ENCODE measurements around the gene BMP8B.
"Not testable (repeated sequence)": the region's sequence is repeated elsewhere in the genome, so short reads cannot be mapped to it uniquely, and the experiment has no call there.

BMP8B gene

DNA sequence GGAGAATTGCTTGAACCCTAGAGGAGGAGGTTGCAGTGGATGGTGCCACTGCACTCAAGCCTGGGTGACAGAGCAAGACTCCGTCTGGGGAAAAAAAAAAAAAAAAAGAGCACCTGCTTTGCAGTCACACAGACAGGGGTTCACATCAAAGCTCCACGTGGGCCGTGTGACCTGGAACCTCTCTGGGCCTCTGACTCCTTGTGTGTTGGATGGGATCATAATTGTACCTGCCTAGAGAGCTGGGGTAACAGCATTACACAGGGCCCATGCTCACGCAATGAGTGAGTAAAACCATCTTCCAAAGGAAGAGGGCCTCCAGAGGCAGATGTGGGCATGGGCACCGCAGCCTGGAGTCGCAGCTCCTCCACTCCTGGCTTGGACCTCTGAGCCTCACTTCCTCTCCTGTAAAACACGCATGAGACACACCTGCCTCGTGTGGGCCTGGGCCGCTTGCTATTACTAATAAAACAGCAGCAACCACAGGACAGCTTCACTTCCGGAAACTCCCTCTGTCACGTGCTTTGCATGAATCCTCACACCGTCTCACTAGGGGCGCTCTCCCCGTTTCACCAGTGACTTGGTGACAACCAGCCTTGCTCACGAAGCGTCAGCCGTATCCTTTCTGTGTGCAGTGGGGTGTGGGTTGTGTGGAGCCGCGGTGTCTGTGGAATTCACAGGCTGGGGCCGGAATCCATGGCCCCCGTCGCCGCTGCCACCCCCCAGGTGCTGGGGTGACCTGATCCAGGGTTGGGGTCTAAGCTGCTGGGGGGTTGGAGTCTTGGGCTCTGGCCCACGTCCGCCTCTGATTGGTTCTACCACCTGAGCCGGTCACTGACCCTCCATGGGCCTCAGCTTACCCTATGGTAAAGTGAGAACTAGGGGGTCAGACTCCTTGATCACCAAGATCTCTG lies 10.4 kb upstream of the BMP8B start:
- peaks cover 9 to 13% of the 10 kb centered on the region in 2 donors for H3K4me1 Mint-ChIP-seq
- peak overlapping the region; percentile 64 to 78 for H3K4me3 Mint-ChIP-seq
- not testable (repeated sequence) for H3K9me3 Mint-ChIP-seq, H3K27me3 Mint-ChIP-seq, H3K36me3 Mint-ChIP-seq
- peak overlapping the region; percentile 90 for H3K27ac Mint-ChIP-seq
- DNase-seq = peak; percentile 87
- ATAC-seq (replicated peaks) = peak; percentile 95 to 96

DNA sequence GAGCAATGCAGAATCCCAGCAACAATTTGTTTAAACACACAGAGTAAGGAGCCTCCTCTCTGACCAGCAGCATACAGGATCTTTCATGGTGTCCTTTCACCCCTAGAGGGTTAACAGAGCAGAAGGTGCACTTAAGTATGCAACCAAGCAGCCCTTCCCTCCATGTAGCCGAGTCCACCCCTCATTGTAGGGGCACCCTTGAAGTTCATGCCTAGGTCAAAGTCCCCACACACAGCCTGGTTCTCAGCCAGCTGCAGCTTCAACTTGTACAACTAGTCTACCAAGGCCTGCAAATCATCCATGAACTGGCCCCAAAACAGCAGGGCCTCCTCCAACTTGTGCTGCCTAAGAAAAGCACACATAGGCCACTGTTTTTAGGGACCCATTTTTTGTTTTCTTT lies 7.0 kb upstream of the BMP8B start:
- Mint-ChIP-seq H3K27ac (no peak overlapping the region), H3K4me3 (no peak overlapping the region), H3K27me3 (peaks cover 18 to 30% of the 10 kb centered on the region in 2 donors), H3K4me1 (peaks cover 18 to 20% of the 10 kb centered on the region in 2 donors), H3K9me3 (no peaks in the 10 kb centered on the region), H3K36me3 (peaks cover 0 to 13% of the 10 kb centered on the region in 2 donors)
- ATAC-seq (replicated peaks) (no peak), DNase-seq (no peak)

DNA sequence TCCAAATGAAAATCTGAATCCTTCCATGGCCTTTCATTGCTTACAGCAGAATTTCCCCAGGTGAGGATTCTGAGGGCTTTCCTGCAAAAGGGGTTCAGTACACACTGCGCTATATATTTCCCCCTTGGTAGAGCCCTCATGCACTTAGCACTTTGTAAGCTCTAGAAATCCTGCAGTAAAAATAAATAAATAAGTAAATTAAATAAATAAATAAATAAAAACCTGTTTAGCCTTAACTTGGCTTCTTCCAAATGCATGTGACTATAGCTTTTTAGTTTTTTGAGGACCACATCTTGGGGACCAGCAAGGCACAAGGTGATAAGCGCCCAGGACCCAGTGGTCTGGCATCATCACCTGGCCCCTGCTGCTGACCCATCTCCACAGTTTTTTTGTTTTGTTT lies 3.2 kb upstream of the BMP8B start:
- peaks cover 32 to 48% of the 10 kb centered on the region in 2 donors for H3K27me3 Mint-ChIP-seq
- H3K36me3 Mint-ChIP-seq = peaks cover 0 to 9% of the 10 kb centered on the region in 2 donors
- no peak overlapping the region for H3K4me3 Mint-ChIP-seq
- H3K27ac Mint-ChIP-seq = no peak overlapping the region
- DNase-seq (no peak), ATAC-seq (replicated peaks) (no peak)
- H3K9me3 Mint-ChIP-seq = no peaks in the 10 kb centered on the region
- H3K4me1 Mint-ChIP-seq = peaks cover 10 to 14% of the 10 kb centered on the region in 2 donors

DNA sequence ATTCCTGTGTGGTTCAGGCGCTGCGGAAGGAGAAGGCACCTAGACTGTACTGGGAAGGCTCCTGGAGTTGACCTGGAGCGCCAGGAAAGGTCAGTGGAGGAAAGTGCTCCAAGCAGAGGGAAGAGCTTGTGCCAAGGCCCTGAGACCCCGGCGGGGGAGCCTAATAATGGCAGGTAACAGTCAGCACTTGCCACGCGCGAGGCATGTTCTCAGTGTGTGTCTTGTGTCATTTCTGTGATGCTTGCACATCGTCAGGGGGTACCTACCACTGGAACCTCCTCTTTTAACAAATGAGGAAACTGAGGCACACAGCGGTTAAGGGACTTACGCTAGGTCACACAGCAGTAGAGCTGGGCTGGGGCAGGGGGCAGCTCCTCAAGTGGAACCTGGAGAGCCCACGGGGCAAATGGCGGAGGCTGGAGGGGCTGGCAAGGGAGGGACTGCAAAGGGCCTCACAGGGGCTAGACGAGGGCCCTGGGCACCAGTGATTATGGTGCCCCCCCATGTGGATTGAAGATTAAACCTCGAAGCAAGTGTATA lies 976 bp upstream of the BMP8B start:
- Mint-ChIP-seq H3K27me3 (peaks cover 34 to 57% of the 10 kb centered on the region in 2 donors), H3K27ac (peak overlapping the region; percentile 65)
- ATAC-seq (replicated peaks) = no peak

DNA sequence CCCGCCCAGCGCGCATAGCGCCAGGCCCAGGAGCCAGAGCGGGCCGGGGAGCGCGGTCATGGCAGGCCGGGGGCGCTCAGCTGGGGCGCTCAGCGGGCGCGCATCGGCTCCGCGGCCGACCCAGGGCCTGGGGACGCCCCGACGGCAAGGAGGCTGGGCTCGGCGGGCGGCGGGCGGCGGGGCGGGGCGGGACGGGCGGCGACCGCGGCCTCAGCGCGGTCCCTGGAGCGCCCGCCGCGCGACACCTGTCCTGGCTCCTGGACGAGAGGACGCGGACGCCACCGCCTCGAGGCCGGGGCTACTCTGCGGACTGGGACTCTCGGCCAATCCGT lies 273 bp downstream of the BMP8B start:
- Mint-ChIP-seq H3K36me3 (peaks cover 0 to 9% of the 10 kb centered on the region in 2 donors), H3K27me3 (peaks cover 31 to 57% of the 10 kb centered on the region in 2 donors), H3K27ac (no peak overlapping the region), H3K4me1 (peaks cover 11 to 14% of the 10 kb centered on the region in 2 donors), H3K4me3 (peak overlapping the region; percentile 17 to 82), H3K9me3 (no peaks in the 10 kb centered on the region)
- DNase-seq (no peak), ATAC-seq (replicated peaks) (peak; percentile 28 to 32)

More for the DNA sequence above, 976 bp upstream of the BMP8B start:
- DNase-seq = no peak
- Mint-ChIP-seq H3K9me3 (no peaks in the 10 kb centered on the region), H3K4me3 (peak overlapping the region; percentile 82 to 84), H3K36me3 (peaks cover 0 to 9% of the 10 kb centered on the region in 2 donors), H3K4me1 (peaks cover 12 to 14% of the 10 kb centered on the region in 2 donors)

DNA sequence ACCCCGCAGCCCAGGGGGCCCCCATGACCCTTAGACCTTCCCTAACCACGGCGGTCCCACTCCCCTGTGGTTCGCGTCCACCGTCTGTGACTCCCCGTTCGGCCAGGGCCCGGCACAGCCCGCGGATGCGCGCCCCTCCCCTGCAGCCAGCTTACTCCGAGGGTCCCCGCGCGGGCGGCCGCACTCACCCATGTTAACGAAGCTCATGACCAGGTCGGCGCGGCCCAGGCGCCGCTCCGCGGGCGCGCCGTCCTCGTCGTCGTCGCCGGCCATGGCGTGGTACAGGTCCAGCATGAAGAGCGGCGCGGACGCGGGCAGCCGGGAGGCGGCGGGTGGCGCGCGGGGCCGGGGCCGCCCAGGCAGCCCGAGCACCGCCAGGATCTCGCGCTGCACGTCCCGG lies 701 bp downstream of the BMP8B start:
- not testable (repeated sequence) for DNase-seq; ATAC-seq (replicated peaks); H3K36me3 Mint-ChIP-seq; H3K9me3 Mint-ChIP-seq
- Mint-ChIP-seq H3K27ac (peak overlapping the region; percentile 14), H3K27me3 (peaks cover 30 to 57% of the 10 kb centered on the region in 2 donors), H3K4me3 (peak overlapping the region; percentile 60 to 77), H3K4me1 (peaks cover 10 to 14% of the 10 kb centered on the region in 2 donors)

DNA sequence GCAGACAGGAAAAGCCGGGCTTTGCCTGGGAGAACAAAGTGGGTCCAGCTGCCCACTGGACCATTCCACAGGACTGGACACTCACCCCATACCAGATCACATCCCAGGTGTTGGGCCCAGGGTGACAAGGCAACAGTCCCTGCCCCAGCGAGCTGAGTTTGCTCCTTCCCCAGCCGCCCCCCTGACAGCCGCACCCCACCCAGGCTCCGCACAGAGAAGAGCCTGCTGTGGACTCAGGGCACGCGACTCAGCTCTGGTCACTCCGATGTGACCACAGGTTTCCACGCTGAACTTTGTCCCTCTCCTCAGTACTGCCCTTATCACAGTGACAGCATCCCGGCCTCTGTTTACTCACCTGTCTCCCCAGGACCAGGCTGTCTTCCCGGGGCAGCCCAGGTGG lies 1.2 kb downstream of the BMP8B start:
- peaks cover 0 to 4% of the 10 kb centered on the region in 2 donors for H3K36me3 Mint-ChIP-seq
- DNase-seq (no peak), ATAC-seq (replicated peaks) (no peak)
- H3K27me3 Mint-ChIP-seq = peaks cover 25 to 53% of the 10 kb centered on the region in 2 donors
- H3K27ac Mint-ChIP-seq = no peak overlapping the region
- H3K4me3 Mint-ChIP-seq = peak overlapping the region; percentile 60 to 77
- H3K9me3 Mint-ChIP-seq = no peaks in the 10 kb centered on the region
- H3K4me1 Mint-ChIP-seq = peaks cover 5 to 9% of the 10 kb centered on the region in 2 donors

DNA sequence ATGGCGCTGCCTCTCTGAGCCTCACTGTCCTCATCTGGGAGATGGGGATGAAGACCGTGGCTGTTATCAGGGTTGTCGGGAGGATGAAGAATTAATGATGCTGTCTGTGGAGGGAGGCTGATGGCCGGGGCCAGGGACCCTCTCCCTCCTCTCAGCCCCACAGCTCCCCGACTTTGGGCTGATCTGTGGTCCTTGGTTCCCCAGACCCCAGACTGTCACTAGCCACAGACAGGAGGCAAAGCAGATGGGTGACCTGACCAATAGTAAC lies 1.6 kb downstream of the BMP8B start:
- not testable (repeated sequence) for H3K9me3 Mint-ChIP-seq; H3K27ac Mint-ChIP-seq; DNase-seq; H3K36me3 Mint-ChIP-seq; H3K4me1 Mint-ChIP-seq; ATAC-seq (replicated peaks)
- H3K4me3 Mint-ChIP-seq = peak overlapping the region in 1 of 2 donors; percentile 42
- peaks cover 23 to 49% of the 10 kb centered on the region in 2 donors for H3K27me3 Mint-ChIP-seq

DNA sequence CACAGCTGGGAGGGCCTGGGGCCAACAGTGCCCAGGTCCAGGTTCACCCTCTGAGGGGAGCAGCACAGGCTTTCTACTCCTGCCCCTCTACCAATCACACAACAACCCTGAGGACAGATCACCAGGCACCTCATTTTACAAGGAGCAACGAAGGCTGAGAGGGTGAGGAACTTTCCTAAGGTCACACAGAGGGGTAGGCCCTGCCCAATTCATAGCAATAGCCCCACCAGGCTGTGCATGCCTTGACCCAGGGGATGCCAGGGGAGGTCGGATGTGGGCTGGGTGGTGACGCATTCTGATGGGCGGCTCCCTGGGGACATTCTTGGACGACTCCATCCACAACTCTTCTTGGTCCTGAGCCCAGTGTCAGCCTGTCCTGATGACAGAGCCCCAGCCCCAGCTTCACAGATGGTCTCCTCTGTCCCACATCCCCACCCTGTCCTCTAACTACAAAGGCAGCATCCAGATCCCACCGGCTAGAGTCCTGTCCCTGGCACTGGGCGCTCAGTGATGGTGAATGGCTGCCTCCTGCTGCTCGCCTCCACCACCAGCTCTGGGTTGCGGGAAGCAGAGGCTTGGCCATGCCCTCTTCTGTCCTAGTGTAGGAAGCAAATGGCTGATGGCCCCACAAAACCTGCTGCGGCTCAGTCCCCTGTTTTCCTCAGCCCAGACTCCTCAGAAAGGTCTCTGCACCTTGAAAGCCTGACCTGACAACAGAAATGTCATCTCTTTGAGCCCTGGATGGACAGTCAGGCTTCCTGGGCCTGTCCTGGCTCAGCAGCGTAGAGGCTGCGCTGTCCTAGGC lies 2.2 kb downstream of the BMP8B start:
- Mint-ChIP-seq H3K27me3 (peaks cover 21 to 43% of the 10 kb centered on the region in 2 donors), H3K4me3 (peak overlapping the region in 1 of 2 donors; percentile 42)
- H3K4me1 Mint-ChIP-seq; H3K9me3 Mint-ChIP-seq; H3K27ac Mint-ChIP-seq; H3K36me3 Mint-ChIP-seq; DNase-seq; ATAC-seq (replicated peaks): not testable (repeated sequence)

DNA sequence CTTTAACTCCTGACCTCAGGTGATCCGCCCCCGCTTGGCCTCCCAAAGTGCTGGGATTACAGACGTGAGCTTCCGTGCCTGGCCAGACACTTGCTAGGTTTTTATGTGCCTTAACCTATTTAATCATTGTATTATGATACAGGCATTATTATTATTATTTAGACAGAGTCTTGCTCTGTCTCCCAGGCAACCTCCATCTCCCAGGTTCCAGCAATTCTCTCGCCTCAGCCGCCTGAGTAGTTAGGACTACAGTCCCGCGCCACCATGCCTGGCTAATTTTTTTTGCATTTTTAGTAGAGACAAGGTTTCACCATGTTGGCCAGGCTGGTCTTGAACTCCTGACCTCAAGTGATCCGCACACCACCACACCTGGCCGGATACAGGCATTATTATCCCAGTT lies 6.0 kb downstream of the BMP8B start:
- not testable (repeated sequence) for H3K27ac Mint-ChIP-seq; H3K9me3 Mint-ChIP-seq; H3K36me3 Mint-ChIP-seq; H3K4me1 Mint-ChIP-seq; ATAC-seq (replicated peaks); DNase-seq; H3K4me3 Mint-ChIP-seq
- H3K27me3 Mint-ChIP-seq = peaks cover 11 to 40% of the 10 kb centered on the region in 2 donors

DNA sequence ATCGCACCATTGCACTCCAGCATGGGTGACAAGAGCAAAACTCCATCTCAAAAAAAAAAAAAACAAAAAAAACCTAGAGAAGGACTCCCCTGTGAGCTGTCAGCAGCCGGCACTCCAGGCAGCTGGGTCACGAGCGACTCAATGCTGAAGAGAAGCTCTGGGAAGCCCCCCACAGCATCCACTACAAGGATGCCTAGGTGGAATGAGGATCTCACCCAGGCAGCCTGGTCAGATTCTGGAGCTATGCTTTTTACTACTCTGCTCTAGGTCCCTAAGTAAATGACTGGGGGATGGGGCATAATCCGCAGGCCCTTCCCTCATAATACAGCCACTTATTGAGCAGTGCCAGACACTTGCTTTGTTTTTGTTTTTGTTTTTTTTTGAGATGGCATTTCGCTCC lies 6.6 kb downstream of the BMP8B start:
- no peak for DNase-seq
- Mint-ChIP-seq H3K36me3 (no peaks in the 10 kb centered on the region), H3K4me3 (no peak overlapping the region), H3K27me3 (peaks cover 5 to 34% of the 10 kb centered on the region in 2 donors), H3K4me1 (peaks cover 0 to 3% of the 10 kb centered on the region in 2 donors), H3K27ac (no peak overlapping the region), H3K9me3 (no peaks in the 10 kb centered on the region)
- no peak for ATAC-seq (replicated peaks)

DNA sequence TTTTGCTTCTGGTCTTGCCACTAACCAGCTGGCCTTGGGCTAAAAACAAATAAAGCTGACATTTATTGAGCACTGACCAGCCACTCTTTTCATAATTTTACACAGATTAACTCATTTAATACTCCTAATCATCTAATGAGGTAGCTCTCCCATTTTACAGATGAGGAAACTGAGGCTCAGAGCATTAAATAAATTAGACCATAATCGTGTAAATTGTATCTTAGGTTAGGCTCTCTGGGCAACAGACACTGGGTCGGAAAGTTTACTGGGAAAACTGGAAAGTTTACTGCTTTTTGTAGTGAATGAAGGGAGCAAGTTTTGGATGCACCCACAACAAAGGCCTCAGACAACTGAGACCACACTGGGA lies 7.3 kb downstream of the BMP8B start:
- Mint-ChIP-seq H3K4me1 (peaks cover 3 to 4% of the 10 kb centered on the region in 2 donors), H3K27ac (no peak overlapping the region), H3K27me3 (peaks cover 0 to 27% of the 10 kb centered on the region in 2 donors), H3K9me3 (no peaks in the 10 kb centered on the region), H3K36me3 (no peaks in the 10 kb centered on the region), H3K4me3 (no peak overlapping the region)
- ATAC-seq (replicated peaks) (no peak), DNase-seq (no peak)

DNA sequence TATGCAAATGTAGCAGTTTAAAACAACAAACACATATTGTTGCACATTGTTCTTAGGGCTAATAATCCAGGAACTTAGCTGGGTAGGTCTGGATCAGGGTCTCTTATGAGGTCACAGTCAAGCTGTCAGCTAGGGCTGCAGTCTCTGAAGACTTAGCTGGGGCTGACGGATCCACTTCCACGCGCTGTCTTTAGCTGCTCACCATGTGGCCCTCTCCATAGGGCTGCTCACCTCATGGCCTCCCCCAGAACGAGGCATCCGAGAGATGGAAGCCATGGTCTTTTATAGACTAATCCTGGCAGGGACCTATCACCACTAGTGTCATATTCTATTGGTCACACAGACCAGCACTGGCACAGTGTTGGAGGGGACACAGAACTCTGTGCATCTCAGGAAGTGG lies 8.8 kb downstream of the BMP8B start:
- Mint-ChIP-seq H3K9me3 (no peaks in the 10 kb centered on the region), H3K36me3 (no peaks in the 10 kb centered on the region), H3K4me3 (no peak overlapping the region), H3K27me3 (peaks cover 0 to 23% of the 10 kb centered on the region in 2 donors), H3K27ac (no peak overlapping the region), H3K4me1 (peaks cover 5 to 13% of the 10 kb centered on the region in 2 donors)
- no peak for ATAC-seq (replicated peaks)
- DNase-seq = no peak

DNA sequence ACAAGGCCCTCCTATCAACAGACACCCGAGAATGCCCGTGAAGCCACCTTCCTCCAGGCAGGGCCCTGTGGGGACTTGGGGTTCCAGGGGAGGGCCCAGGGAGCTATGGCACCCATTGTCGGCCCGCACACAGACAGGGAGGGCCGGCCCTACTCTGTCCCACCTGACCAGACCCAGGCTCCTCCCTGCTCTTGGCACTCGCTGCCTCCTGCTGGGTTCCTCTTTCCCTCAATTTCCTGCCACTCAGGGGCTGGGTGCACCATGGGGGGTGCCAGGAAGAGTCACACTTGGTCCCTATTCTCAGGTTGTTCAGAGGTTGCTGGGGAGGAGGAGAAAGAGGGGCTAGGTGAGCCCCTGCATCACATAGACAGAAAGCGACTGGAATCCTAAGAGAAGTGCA lies 9.5 kb downstream of the BMP8B start:
- Mint-ChIP-seq H3K9me3 (no peaks in the 10 kb centered on the region), H3K27me3 (peaks cover 0 to 23% of the 10 kb centered on the region in 2 donors), H3K36me3 (no peaks in the 10 kb centered on the region), H3K4me1 (peaks cover 5 to 13% of the 10 kb centered on the region in 2 donors), H3K4me3 (no peak overlapping the region), H3K27ac (no peak overlapping the region)
- DNase-seq (no peak), ATAC-seq (replicated peaks) (peak in 1 of 2 donors; percentile 29)
